HG02870 (cell line): Measurements from ENCODE around the gene HDHD5.

Experiments used
- ATAC-seq: cut with Tn5 transposase; IDR thresholded peaks from one replicate; pipeline ENCODE4 v1.9.1; 2021; ENCODE audit warnings: mild to moderate bottlenecking, moderate library complexity; ENCODE audit not compliant: unreplicated experiment

HDHD5 gene

DNA sequence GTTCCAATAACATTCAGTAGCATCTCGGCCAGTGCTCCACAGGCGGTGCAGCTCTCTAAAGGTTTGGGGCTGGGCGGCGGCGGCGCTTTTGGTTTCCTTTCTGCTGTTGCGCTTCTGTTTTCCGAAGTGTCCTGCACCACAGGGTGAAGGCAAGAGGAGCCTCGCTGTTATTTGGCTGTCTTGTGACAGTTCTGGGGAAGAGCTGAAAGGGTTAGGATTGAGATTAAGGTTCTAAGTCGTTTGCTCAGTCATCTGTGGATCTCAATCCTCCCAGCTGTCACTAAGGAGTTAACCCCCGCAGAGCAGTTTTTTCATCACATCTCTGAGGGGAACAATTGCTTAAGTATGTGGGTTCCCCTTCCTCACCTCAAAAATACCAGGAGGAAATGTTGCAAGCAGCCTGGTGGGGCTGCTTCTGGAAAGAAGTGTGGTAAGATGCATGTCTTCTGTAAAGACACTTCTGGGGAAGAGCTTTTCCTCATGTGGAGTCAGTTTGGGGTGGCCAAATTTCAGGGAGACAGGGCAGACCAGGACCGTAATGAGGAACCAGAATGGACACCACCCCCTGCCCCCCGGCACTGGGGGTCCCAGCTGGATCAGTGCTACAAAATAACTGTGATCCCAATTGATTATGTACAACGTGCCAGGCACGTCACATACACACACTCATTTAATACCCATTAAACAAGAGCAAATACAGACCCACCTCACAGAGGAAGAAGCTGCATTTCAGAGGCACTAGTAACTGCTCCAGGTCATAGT lies 52.1 kb downstream of the HDHD5 start:
- no peak for ATAC-seq

- ATAC-seq = no peak
These were observed 52.8 kb downstream of the HDHD5 start for GRCh38 chr22:17106161-17106784.

DNA sequence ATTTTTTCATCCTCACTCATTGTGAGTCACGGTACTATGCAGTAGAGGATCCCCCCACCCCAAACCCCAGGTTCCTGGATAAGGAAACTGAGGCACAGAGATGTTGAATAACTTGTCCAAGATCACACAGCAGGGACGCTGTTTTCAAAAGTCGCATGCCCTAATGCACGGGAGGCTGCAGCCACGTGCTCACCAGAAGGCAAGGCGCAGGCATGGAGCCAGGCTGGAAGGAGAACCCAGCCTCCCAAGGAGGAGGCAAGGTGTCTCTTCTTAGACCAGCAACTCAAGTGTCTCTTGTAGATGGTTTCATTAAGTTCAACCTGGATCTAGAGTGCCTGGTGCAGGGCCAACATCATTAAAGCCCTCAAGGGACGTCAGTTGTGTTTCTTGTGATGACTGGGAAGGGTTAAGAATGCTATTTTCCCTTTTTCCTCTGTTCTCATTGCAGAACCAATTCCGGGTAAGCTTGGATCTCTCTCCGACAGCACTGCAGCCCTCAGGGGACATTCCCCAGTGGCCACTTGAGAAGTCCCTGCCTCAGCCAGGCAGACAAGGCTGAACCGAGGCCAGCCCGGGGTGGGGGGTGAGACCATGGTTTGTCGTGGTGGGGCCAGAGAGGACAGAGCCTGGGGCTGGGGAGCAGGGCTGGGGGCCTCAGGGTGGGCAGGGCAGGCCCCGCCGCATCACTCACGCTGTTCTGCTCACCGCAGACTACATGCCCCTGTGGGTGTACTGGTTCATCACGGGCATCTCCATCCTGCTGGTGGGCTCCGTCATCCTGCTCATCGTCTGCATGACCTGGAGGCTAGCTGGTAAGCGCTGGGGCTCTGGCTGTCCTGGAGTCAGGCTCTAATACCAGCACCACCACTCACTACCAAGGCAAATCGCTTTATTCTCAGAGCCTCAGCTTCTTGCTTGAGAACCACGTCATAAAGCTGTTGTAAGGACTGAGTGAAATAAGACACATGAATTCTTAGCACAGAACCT lies 53.6 kb downstream of the HDHD5 start:
- no peak for ATAC-seq

- no peak for ATAC-seq
These were observed 54.6 kb downstream of the HDHD5 start for GRCh38 chr22:17104336-17104935.

- no peak for ATAC-seq
These were observed 55.7 kb downstream of the HDHD5 start for GRCh38 chr22:17103351-17103750.

- ATAC-seq = no peak
These were observed 56.8 kb downstream of the HDHD5 start for GRCh38 chr22:17102297-17102667.

GRCh38 chr22:17101475-17102296 lies 57.4 kb downstream of the HDHD5 start:
- ATAC-seq = no peak

GRCh38 chr22:17100621-17101020 lies 58.5 kb downstream of the HDHD5 start:
- ATAC-seq = no peak

- no peak for ATAC-seq
These were observed 60.7 kb downstream of the HDHD5 start for GRCh38 chr22:17098379-17098819.

DNA sequence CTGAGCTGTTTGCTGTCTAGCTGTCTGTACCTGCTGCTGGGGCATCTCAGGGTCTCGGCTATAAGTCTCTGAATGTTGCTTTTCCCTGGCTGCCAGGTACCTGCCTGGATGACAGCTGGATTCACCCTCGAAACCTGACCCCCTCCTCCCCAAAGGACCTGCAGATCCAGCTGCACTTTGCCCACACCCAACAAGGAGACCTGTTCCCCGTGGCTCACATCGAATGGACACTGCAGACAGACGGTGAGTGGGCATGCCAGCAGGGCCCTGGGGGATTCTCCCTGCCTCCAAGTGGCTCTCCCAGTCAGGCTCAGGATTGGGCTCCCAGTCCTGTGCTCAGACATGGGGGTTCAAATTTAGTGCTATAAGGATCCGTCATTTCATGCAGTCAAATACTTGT lies 61.4 kb downstream of the HDHD5 start:
- ATAC-seq = no peak

- no peak for ATAC-seq
These were observed 62.0 kb downstream of the HDHD5 start for GRCh38 chr22:17097062-17097461.

- no peak for ATAC-seq
These were observed 63.0 kb downstream of the HDHD5 start for GRCh38 chr22:17096071-17096470.

GRCh38 chr22:17095538-17095937 lies 63.5 kb downstream of the HDHD5 start:
- no peak for ATAC-seq

- no peak for ATAC-seq
These were observed 66.0 kb downstream of the HDHD5 start for GRCh38 chr22:17093081-17093480.

DNA sequence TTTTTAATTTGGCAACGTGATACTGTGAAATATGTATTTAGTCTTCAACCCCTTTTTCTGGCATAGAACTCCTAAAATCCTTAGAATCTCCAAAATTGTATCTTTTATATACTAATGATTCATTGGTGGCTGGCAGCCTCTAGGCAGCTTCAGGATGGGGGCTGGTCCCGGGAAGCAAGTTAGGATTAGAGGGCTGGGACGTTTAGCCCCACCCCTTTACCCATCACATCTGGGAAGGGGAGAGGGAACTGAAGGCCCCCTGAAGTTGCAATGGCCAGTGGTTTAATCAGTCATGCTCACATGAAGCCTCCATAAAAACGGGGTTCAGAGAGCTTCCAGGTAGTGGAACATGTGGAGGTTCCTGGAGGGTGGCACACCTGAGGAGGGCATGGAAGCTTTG lies 67.2 kb downstream of the HDHD5 start:
- no peak for ATAC-seq

- ATAC-seq = no peak
These were observed 68.5 kb downstream of the HDHD5 start for GRCh38 chr22:17090550-17090949.
